HG02588 (cell line): Measurements from ENCODE around the gene BPTF.
"Not testable (repeated sequence)": the region's sequence is repeated elsewhere in the genome, so short reads cannot be mapped to it uniquely, and the experiment has no call there.

Experiments used
- ATAC-seq: cut with Tn5 transposase; IDR thresholded peaks from one replicate; pipeline ENCODE4 v1.9.1; 2021; ENCODE audit warnings: mild to moderate bottlenecking, moderate library complexity; ENCODE audit not compliant: unreplicated experiment

BPTF gene

GRCh38 chr17:67998466-67998865 lies 173.2 kb downstream of the BPTF start:
- ATAC-seq = no peak

- no peak for ATAC-seq
Measured at GRCh38 chr17:67999291-67999911, 174.1 kb downstream of the BPTF start.

- no peak for ATAC-seq
Measured at GRCh38 chr17:68004201-68004600, 178.9 kb downstream of the BPTF start.

GRCh38 chr17:68006797-68007196 lies 181.5 kb downstream of the BPTF start:
- no peak for ATAC-seq

- ATAC-seq = no peak
Measured at GRCh38 chr17:68011199-68011665, 185.9 kb downstream of the BPTF start.

- ATAC-seq = no peak
Measured at GRCh38 chr17:68013385-68013784, 188.1 kb downstream of the BPTF start.

GRCh38 chr17:68015081-68015723 lies 189.9 kb downstream of the BPTF start:
- no peak for ATAC-seq

- no peak for ATAC-seq
Measured at GRCh38 chr17:68016838-68017237, 191.5 kb downstream of the BPTF start.

- ATAC-seq = not testable (repeated sequence)
Measured at GRCh38 chr17:68018493-68018892, 193.2 kb downstream of the BPTF start.

- no peak for ATAC-seq
Measured at GRCh38 chr17:68019336-68019674, 194.0 kb downstream of the BPTF start.

GRCh38 chr17:68019675-68020408 lies 194.5 kb downstream of the BPTF start:
- peak; percentile 83 for ATAC-seq

GRCh38 chr17:68020409-68020756 lies 195.1 kb downstream of the BPTF start:
- no peak for ATAC-seq

- not testable (repeated sequence) for ATAC-seq
Measured at GRCh38 chr17:68020791-68021190, 195.5 kb downstream of the BPTF start.

GRCh38 chr17:68021963-68022362 lies 196.7 kb downstream of the BPTF start:
- no peak for ATAC-seq

- not testable (repeated sequence) for ATAC-seq
Measured at GRCh38 chr17:68022547-68022946, 197.2 kb downstream of the BPTF start.

- no peak for ATAC-seq
Measured at GRCh38 chr17:68029512-68030215, 204.4 kb downstream of the BPTF start.
